ENCODE data around the gene TMEM178B.

DNA sequence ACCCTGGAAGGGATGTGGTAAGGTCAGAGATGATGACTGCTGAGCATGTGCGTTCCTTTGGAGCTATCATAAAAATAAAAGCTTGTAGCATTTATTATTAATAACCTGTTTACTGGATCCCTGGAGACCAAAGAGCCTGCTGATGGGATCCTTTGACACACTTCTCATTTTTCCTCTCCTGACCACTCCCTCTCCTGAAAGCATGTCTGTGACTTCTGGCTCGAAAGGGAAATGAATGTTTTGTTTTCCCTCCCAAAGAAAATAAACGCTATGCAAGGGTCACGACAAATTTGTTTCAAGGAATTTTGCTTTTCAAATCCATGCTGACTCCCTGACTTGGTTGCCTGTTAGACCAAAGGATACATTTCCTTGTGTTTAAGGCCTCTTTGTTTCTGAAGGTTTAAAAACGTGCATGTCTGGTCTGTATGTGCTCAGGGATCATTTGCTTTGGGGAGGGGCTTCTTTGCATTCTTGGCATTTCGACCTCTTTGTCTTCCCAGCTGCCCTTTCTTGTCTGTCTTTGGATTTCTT, 292.3 kb downstream of the TMEM178B start:
- TF ChIP-seq, protein P1, sequence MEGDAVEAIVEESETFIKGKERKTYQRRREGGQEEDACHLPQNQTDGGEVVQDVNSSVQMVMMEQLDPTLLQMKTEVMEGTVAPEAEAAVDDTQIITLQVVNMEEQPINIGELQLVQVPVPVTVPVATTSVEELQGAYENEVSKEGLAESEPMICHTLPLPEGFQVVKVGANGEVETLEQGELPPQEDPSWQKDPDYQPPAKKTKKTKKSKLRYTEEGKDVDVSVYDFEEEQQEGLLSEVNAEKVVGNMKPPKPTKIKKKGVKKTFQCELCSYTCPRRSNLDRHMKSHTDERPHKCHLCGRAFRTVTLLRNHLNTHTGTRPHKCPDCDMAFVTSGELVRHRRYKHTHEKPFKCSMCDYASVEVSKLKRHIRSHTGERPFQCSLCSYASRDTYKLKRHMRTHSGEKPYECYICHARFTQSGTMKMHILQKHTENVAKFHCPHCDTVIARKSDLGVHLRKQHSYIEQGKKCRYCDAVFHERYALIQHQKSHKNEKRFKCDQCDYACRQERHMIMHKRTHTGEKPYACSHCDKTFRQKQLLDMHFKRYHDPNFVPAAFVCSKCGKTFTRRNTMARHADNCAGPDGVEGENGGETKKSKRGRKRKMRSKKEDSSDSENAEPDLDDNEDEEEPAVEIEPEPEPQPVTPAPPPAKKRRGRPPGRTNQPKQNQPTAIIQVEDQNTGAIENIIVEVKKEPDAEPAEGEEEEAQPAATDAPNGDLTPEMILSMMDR (IDR thresholded peaks at IDR 0.05), result no peak
- no peak for TF ChIP-seq POLR2A (IDR thresholded peaks at IDR 0.05)

All from sigmoid colon (tissue), 3 donors.